Activated T-cell treated with anti-CD3 and anti-CD28 coated beads, Interleukin-2, amount 50 U/mL, for 4 hours (primary cell): ENCODE data around the gene ZNF235. TPM values are rescaled to one million over a fixed set of nuclear protein-coding genes. Genes with fewer than 3 reads are reported as not detected.
"Not testable (repeated sequence)": the region's sequence is repeated elsewhere in the genome, so short reads cannot be mapped to it uniquely, and the experiment has no call there.

ENCODE experiments used
- ATAC-seq, 2 donors: fragments of 200-7000 bp; cut with Tn5 transposase; one replicate each; pipeline ENCODE4 v1.10.0; 2021
- DNase-seq: peaks from one replicate; pipeline ENCODE4 v3.0.0-alpha.2; 2020
- H3K27me3 Mint-ChIP-seq: one replicate; pipeline ENCODE4 v1.8.0; 2021; ENCODE audit warnings: low read depth, mixed read lengths
- H3K36me3 Mint-ChIP-seq: one replicate; pipeline ENCODE4 v1.8.0; 2022; ENCODE audit warnings: mixed read lengths; ENCODE audit not compliant: insufficient read depth
- H3K4me1 Mint-ChIP-seq: one replicate; pipeline ENCODE4 v1.8.0; 2021; ENCODE audit warnings: low read depth, mixed read lengths
- H3K4me3 Mint-ChIP-seq: one replicate; pipeline ENCODE4 v1.8.0; 2021; ENCODE audit warnings: mild to moderate bottlenecking, moderate library complexity, mixed read lengths
- H3K9me3 Mint-ChIP-seq: one replicate; pipeline ENCODE4 v1.8.0; 2021; ENCODE audit warnings: mixed read lengths
- total RNA-seq, 3 donors: library from RNA; stranded (reverse); gene quantifications; one replicate each; pipeline ENCODE4 v1.2.1, GENCODE V29; 2021

Gene ZNF235
- total RNA-seq = 1 to 10 TPM in 2 of 3 donors, under 1 TPM in 1; 0.99 to 2.4 (median 1.6) TPM

GRCh38 chr19:44304659-44305193 is at the start of gene ZNF235:
TSS of gene ZNF235 (minus strand) at chr19:44305025. CDS start at chr19:44303404, 1,621 bp downstream.
- peak within 1 kb of the TSS; percentile 87 for H3K4me3 Mint-ChIP-seq
- ATAC-seq = peak; percentile 99
- peaks cover 20% of the 10 kb centered on the region for H3K36me3 Mint-ChIP-seq

DNA sequence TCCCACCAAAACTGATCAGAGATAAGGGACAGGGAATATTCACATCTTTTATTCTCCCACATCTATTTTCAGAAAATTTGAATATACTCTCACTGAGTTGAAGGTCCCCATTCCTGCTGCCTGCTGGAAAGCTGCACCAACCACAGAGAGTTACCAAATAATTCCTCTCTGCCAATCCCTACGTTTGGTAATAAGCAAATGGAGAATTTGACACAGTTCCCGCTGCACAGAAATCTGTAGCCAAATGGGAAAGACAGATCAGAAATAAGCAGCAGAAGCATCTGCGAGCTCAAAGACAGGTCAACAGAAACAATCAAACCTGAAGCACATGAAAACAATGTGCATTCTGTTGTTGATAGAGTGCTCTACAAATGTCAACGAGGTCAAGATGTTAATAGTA is 41.7 kb upstream of the ZNF235 start:
- H3K9me3 Mint-ChIP-seq = peaks cover 41% of the 10 kb centered on the region
- H3K27me3 Mint-ChIP-seq = no peaks in the 10 kb centered on the region
- peaks cover 2% of the 10 kb centered on the region for H3K36me3 Mint-ChIP-seq
- no peak overlapping the region for H3K4me3 Mint-ChIP-seq
- no peaks in the 10 kb centered on the region for H3K4me1 Mint-ChIP-seq
- ATAC-seq (no peak), DNase-seq (no peak)

More at GRCh38 chr19:44304659-44305193, at the start of gene ZNF235:
- peaks cover 18% of the 10 kb centered on the region for H3K4me1 Mint-ChIP-seq
- peak; percentile 61 for DNase-seq
- peaks cover 6% of the 10 kb centered on the region for H3K27me3 Mint-ChIP-seq
- peaks cover 17% of the 10 kb centered on the region for H3K9me3 Mint-ChIP-seq

GRCh38 chr19:44345959-44346358 is 41.1 kb upstream of the ZNF235 start:
- H3K9me3 Mint-ChIP-seq = peaks cover 43% of the 10 kb centered on the region
- no peak overlapping the region for H3K4me3 Mint-ChIP-seq
- ATAC-seq = no peak
- H3K27me3 Mint-ChIP-seq = no peaks in the 10 kb centered on the region
- no peaks in the 10 kb centered on the region for H3K36me3 Mint-ChIP-seq
- no peak for DNase-seq
- H3K4me1 Mint-ChIP-seq = no peaks in the 10 kb centered on the region

DNA sequence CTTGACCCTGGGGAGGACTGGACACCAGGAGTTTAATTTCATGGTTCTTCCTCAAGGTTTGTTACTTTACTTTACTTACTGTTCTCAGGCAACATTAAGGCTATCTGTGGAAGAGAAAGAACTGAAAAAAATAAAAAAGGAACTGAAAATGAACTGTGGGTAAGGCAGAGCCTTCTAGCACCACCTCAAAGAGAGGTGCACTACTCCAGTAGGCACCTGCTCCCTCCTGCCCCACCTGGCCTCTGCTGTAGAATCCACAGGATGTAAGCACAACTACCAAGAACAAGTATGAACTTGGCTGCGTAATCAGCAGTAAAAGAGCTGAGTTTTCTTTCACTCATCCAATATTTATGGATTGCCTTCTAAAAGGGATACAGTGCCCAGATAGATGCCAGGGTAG is 39.4 kb upstream of the ZNF235 start:
- Mint-ChIP-seq H3K4me1 (no peaks in the 10 kb centered on the region), H3K27me3 (no peaks in the 10 kb centered on the region), H3K4me3 (no peak overlapping the region), H3K36me3 (no peaks in the 10 kb centered on the region), H3K9me3 (peaks cover 38% of the 10 kb centered on the region)
- no peak for ATAC-seq
- DNase-seq = no peak

GRCh38 chr19:44341794-44342193 is 37.0 kb upstream of the ZNF235 start:
- peaks cover 34% of the 10 kb centered on the region for H3K9me3 Mint-ChIP-seq
- DNase-seq (no peak), ATAC-seq (no peak)
- H3K4me3 Mint-ChIP-seq = no peak overlapping the region
- H3K4me1 Mint-ChIP-seq = no peaks in the 10 kb centered on the region
- no peaks in the 10 kb centered on the region for H3K36me3 Mint-ChIP-seq
- no peaks in the 10 kb centered on the region for H3K27me3 Mint-ChIP-seq

GRCh38 chr19:44334639-44335038 is 29.8 kb upstream of the ZNF235 start:
- H3K4me1 Mint-ChIP-seq, H3K27me3 Mint-ChIP-seq, DNase-seq, H3K4me3 Mint-ChIP-seq, ATAC-seq: not testable (repeated sequence)
- Mint-ChIP-seq H3K9me3 (peaks cover 68% of the 10 kb centered on the region), H3K36me3 (peaks cover 17% of the 10 kb centered on the region)

GRCh38 chr19:44332145-44332544 is 27.3 kb upstream of the ZNF235 start:
- DNase-seq = no peak
- Mint-ChIP-seq H3K36me3 (peaks cover 21% of the 10 kb centered on the region), H3K9me3 (peaks cover 73% of the 10 kb centered on the region), H3K4me3 (no peak overlapping the region), H3K27me3 (peaks cover 3% of the 10 kb centered on the region), H3K4me1 (no peaks in the 10 kb centered on the region)
- ATAC-seq = no peak

DNA sequence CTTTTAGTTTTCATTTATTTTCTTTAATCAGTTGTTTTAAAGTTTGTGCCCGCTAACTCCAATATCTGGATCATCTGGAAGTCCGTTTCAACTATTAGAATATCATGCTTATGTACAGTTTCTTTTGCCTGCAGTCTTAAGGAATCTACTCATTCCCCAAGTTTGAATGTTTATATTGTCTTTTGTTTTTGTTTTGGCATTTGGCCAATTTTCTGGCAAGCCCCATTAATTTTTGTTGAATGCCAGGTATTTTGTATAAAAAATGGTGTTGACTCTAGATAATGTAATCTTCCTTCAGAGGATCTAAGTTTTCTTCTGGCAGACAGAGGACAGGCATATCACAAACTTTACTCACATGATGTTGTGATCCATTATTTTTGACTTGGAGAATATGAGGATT is 11.1 kb upstream of the ZNF235 start:
- Mint-ChIP-seq H3K27me3 (peaks cover 9% of the 10 kb centered on the region), H3K9me3 (peaks cover 36% of the 10 kb centered on the region), H3K4me3 (no peak overlapping the region), H3K36me3 (peaks cover 2% of the 10 kb centered on the region), H3K4me1 (no peaks in the 10 kb centered on the region)
- DNase-seq (no peak), ATAC-seq (no peak)

DNA sequence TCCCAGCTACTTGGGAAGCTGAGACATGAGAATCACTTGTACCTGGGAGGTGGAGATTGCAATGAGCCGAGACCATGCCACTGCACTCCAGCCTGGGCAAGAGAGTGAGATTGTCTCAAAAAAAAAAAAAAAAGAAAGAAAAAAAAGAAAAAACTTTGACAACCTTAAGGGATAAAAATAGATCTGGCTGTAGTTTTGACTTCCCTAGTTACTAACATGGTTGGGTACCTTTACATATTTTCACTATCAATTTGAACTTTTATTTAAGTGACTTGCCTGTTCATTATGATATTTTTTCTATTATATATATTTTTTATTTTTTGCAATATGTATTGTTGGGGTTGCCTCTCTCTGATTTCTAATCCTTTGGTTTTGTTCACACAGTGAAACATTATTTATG is 8.4 kb upstream of the ZNF235 start:
- H3K4me1 Mint-ChIP-seq = no peaks in the 10 kb centered on the region
- ATAC-seq = no peak
- no peak overlapping the region for H3K4me3 Mint-ChIP-seq
- H3K9me3 Mint-ChIP-seq = peaks cover 34% of the 10 kb centered on the region
- no peak for DNase-seq
- H3K36me3 Mint-ChIP-seq = no peaks in the 10 kb centered on the region
- peaks cover 16% of the 10 kb centered on the region for H3K27me3 Mint-ChIP-seq

DNA sequence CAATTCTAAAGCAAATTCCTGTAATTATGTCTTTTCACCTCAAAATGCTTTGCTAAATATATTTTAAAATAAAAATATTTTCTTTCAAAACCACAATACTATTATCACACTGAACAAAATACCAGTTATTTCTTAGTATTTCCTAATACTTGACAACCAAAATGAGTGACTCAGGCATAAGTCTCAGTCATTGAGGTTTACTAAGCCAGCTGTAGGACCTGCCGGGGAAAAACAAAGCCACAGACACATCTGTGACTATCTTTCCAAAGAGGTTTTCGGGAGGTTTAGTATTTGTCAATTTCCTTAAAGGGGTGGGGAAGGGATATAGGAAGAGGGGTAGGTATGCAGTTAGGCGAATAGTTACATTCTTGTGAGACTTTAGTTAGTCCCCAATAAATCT is 3.2 kb upstream of the ZNF235 start:
- H3K36me3 Mint-ChIP-seq = no peaks in the 10 kb centered on the region
- no peak overlapping the region for H3K4me3 Mint-ChIP-seq
- H3K9me3 Mint-ChIP-seq = peaks cover 21% of the 10 kb centered on the region
- peaks cover 16% of the 10 kb centered on the region for H3K4me1 Mint-ChIP-seq
- ATAC-seq (no peak), DNase-seq (no peak)
- peaks cover 10% of the 10 kb centered on the region for H3K27me3 Mint-ChIP-seq

DNA sequence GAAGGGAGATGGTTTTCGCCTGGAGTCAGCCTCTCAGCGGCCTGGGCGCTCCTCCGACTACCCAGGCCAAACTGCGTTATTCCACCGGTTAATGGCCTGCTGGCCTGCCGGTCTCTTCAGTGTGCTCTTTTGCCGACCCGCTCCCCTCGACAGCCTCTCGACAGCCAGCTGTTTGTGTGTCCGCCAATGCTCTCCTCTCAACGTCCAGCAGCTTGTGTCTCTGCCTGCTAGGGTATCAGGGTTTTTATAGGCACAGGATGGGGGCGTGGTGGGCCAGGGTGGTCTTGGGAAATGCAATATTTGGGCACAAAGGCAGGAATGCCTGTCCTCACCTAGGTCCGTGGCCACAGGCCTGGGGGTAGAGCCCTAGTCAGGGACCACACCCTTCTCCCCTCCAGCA is 1.5 kb upstream of the ZNF235 start:
- ATAC-seq (no peak), DNase-seq (no peak)
- H3K4me3 Mint-ChIP-seq = no peak overlapping the region
- H3K9me3 Mint-ChIP-seq = peaks cover 21% of the 10 kb centered on the region
- peaks cover 6% of the 10 kb centered on the region for H3K36me3 Mint-ChIP-seq
- H3K27me3 Mint-ChIP-seq = peaks cover 8% of the 10 kb centered on the region
- peaks cover 18% of the 10 kb centered on the region for H3K4me1 Mint-ChIP-seq

GRCh38 chr19:44305457-44305856 is 632 bp upstream of the ZNF235 start:
- Mint-ChIP-seq H3K36me3 (peaks cover 13% of the 10 kb centered on the region), H3K4me3 (peak overlapping the region; percentile 87)
- ATAC-seq = no peak

DNA sequence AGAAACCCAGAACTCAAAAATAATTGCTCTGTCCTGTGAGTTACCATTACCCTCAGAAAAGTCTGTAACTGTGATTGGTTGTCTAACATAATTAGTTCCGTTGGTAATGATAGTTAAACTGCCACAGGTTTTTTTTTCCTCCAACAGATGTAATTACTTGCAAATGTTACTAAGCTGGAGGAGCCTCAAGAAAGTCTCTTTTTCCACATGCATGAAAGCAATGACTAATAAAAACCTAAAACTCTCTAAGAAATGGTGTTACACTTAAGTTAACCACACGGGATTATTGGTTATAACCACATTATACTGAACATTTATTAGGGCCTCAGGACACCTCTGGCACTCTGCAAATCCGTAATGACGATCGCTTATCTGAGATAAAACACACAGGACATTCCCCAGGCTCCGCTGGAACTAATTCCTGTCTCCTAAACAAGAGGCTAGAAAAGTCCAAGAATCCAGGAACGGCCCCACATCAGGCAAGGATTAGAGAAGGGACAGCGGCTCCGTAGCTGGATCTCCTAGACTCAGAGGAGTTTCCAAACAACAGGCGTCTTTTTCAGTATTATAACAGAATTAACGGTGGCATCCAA is 753 bp downstream of the ZNF235 start:
- Mint-ChIP-seq H3K36me3 (peaks cover 27% of the 10 kb centered on the region), H3K4me3 (peak overlapping the region; percentile 87), H3K9me3 (peaks cover 16% of the 10 kb centered on the region), H3K4me1 (peaks cover 18% of the 10 kb centered on the region), H3K27me3 (peaks cover 6% of the 10 kb centered on the region)
- DNase-seq = no peak
- no peak for ATAC-seq

More at GRCh38 chr19:44305457-44305856, 632 bp upstream of the ZNF235 start:
- DNase-seq = no peak
- Mint-ChIP-seq H3K9me3 (peaks cover 21% of the 10 kb centered on the region), H3K27me3 (peaks cover 8% of the 10 kb centered on the region), H3K4me1 (peaks cover 18% of the 10 kb centered on the region)

- no peak for DNase-seq
- no peak for ATAC-seq
- Mint-ChIP-seq H3K9me3 (peaks cover 16% of the 10 kb centered on the region), H3K27me3 (peaks cover 2% of the 10 kb centered on the region), H3K36me3 (peaks cover 35% of the 10 kb centered on the region), H3K4me1 (peaks cover 18% of the 10 kb centered on the region), H3K4me3 (peak overlapping the region; percentile 47)
Measured at GRCh38 chr19:44303320-44303719, 1.5 kb downstream of the ZNF235 start.

- ATAC-seq = no peak
- H3K4me3 Mint-ChIP-seq = no peak overlapping the region
- peaks cover 65% of the 10 kb centered on the region for H3K9me3 Mint-ChIP-seq
- H3K27me3 Mint-ChIP-seq = no peaks in the 10 kb centered on the region
- no peak for DNase-seq
- peaks cover 50% of the 10 kb centered on the region for H3K36me3 Mint-ChIP-seq
- no peaks in the 10 kb centered on the region for H3K4me1 Mint-ChIP-seq
Measured at GRCh38 chr19:44284968-44285367, 19.9 kb downstream of the ZNF235 start.
